NCI-H510A treated with DMSO at 0.1 percent for 48 hours (cell line): ENCODE measurements around the gene SPRR1A.

ENCODE experiments used
- DNase-seq: peaks from one replicate; lab custom pipeline; 2025; lab: John Stamatoyannopoulos, UW

The SPRR1A gene, protein sequence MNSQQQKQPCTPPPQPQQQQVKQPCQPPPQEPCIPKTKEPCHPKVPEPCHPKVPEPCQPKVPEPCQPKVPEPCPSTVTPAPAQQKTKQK

DNA sequence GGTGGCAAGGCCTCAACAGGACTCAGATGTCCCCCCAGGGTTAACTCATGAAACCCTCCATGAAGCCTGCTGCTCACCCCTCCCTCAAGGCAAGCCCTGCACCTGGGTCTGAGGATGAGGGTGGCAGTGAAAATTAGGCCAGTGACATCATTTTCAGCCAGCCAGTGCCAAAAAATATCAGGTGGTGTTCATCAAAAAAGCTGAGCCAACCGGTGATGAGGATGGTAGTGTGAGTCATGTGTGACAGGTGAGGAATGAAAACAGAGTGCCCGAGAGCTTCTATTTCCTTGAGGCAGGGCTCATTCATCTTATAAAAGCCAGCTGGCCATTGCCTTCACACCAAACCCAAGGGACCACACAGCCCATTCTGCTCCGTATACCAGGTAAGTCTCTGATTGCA, at the start of gene SPRR1A:
Gene SPRR1A, plus strand, starts transcription at position 339 of the 400 bp plus-strand sequence. CDS start 1,150 bp downstream, outside the sequence.
- DNase-seq = no peak

DNA sequence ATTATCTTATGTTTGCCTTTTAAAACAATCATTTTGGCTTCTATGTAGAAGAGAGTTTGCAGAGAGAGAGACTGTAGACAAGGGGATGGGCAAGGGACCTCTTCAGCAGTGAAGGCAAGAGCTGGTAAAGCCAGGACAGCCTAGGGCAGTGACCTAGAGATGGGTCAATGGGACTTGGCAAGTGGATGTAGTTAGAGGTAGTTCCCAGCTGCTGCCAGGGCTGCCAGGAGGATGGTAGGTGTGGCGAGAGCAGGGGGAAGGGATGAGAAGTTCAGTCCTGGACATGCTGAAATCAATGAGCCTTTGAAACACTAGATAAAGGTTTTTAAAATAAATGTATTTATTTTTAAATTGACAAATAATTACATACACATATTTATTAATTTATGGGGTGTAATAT, 43.3 kb upstream of the SPRR1A start:
- no peak for DNase-seq

DNA sequence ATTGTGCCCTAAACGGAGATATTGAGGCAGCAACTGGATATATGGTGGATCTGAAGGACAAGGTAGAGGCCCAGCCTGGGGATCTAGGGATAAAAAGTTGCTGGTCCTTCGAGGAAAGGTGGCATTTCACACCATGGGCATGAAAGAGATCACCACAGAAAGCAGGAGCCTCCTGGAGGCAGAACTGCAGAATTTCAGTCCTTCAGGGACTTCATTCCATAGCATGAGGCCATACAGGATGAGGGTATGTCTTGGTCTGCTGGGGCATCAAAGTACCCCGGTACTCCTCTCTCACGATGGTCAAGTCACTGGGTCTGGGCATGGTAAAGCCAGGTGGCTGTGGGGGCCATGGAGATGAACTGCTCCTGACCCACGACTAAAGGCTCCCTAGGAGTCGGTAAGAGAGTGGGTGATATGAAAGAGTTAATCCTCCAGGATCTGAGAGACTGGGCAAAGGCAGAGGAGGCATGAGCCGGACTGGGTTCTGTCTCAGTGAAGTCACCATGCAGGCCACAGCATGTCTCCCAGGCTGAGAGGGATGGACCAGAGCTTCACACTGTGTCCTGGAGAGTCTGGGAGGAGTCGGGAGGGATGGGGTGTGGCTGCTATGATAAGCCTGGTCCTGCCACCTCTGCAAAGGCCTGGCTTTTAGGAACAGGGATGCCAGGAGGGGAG, 42.7 kb upstream of the SPRR1A start:
- no peak for DNase-seq

DNA sequence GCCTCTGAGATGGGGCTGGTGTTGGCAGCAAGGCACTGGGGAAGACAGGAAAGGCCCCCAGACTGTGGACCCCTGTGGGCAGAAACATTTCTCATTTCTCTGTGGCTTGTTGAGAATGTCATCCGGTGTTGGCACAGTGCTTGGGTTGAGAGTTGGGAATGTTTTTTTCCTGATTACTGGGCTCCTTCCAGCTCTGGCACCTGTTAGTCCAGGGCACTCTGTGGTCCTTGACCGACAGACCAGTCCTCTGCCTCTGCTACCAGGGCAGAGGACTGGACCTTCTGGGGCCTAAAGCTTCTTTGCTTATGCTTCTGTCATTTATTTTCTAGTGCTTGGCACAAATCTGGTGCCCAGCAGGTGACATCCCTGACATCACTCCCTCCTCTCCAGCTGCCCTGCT, 41.7 kb upstream of the SPRR1A start:
- no peak for DNase-seq

DNA sequence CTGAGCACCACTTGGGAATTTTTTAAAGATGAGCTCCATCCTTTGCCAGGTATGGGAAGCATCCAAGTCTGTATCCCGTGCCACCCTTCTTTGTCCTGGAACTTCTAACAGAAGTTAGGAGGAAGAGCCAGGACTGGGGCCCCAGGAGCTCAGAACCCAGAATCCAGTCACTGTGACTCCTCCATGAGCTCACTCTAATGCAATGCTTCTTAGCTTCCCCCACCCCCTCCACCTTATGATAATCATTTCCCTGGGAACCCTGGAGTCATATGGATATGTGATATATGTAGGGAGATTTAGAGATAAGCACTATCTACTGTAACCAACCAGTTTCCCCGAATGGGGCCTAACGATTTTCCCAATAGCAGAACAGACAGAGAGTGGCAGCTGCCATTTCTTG, 37.6 kb upstream of the SPRR1A start:
- no peak for DNase-seq

DNA sequence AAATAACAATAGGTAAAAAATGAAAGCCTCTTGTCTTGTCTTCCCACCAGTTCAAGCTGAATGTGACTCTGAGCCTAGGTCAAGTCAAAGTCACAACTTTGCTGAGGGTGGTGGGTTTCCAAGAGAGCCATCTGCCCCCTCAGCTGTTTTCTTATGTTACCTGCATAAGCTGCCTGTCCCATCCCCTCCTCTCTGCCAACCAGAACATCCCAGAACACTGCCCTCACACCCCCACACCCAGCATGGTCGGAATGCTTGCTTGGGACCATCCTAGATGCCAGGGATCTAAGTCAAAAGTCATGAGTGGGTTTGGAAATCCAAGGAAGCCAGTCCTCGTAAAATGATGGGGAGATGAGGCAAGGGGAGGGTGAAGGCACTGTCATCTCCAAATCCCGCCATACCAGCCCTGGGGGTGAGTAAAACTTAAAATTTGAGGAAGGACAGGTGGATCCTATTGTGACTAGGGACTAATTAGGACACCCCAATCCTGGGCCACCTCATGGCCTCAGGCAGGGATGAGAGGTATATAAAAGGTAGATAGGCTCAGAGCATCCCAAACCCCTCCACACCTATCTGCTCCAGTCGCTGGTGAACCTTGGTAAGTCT, 37.1 kb upstream of the SPRR1A start, which contains the start of gene SPRR5:
Gene SPRR5, plus strand, starts transcription at position 556 of the 606 bp plus-strand sequence. CDS start 1,349 bp downstream, outside the sequence.
- DNase-seq = no peak

DNA sequence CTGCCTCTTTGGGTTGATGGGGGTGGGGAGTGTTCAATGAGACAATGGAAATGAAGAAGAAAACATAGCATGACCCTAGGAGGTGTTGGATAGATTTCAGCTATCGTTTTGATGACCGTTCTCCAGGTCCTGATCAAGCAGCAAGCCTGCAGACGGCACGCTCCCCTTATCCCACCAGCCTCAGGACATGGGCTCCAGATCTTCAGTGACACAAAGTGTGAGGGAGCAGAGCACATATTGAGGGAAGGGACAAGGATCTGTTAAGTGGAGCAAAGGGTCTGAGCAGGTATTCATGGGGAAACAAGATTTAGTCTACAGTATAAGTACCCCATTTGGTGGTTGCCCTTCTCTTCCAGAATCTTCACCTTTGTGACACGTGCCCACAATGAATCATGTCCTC, 32.2 kb upstream of the SPRR1A start:
- DNase-seq = no peak

DNA sequence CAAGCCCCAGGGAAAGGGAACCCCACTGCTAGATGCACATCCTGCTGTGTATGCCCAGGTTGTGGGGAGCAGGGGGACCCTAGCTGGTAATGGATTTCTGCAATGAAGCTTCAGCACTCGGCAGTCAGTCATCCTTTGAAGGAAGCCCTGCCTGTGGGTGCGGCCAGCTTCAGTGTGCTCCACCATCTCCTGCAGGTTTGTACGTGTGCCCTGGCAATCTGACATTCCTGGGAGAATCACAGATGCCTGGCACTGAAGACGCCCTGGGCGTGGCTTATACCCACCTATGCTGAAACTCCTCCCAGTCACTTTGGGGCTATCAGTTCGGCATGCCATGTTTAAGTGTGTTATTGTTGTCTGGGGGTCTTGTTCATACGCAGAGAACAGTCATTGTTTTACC, 30.1 kb upstream of the SPRR1A start:
- no peak for DNase-seq

DNA sequence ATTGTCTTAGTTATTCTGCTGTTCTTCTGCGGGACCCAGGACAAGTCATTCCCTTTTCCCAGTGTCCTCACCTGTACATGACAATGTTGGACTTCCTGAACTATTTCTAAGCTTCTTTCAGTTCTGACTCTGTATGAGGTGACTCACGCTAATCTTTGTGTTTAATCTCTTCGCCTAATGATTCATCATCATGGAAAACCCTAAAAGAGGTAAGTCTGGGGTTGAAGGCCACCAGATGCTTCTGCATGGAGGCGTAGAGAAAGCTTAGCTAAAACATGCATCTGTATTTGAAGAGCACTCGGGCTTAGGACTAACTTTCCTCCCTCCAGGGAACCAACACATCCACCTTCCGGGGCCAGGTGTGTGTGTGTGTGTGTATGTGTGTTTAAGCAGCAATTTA, 29.4 kb upstream of the SPRR1A start:
- DNase-seq = no peak

DNA sequence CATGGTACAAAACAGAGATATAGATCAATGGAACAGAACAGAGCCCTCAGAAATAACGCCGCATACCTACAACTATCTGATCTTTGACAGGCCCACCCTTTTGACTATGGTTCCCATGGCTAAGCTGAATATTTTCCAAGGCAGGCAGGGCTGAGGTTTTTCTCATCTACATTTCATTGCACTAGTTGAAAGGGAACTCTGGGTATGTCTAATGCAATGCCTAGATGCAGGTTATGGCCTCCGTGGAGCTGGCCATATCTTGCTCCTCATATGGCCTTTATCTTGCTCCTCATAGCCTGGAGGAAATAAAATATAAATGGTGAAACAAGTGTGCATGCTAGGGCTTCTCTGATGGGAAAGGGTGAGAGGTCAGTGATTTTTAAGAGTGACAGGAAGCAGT, 26.3 kb upstream of the SPRR1A start:
- no peak for DNase-seq

DNA sequence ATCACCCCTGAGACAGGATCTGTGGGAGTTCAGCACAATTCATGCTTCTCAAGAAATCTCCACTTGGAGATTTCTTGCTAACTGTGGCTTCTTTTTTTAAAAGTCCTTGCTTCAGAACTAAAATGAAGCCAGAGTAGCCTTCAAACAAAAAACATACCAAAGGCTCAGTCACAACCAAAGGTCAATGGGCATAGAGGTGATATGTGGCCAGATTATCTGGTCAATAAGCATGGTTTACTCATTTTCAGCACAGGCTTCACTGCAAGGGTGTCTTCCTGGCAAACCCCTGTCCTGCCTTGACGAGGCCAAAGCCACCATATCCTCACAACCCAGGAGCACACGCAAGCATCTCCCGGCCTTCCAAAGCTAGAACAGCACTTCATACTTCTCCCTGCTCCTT, 24.6 kb upstream of the SPRR1A start:
- no peak for DNase-seq

DNA sequence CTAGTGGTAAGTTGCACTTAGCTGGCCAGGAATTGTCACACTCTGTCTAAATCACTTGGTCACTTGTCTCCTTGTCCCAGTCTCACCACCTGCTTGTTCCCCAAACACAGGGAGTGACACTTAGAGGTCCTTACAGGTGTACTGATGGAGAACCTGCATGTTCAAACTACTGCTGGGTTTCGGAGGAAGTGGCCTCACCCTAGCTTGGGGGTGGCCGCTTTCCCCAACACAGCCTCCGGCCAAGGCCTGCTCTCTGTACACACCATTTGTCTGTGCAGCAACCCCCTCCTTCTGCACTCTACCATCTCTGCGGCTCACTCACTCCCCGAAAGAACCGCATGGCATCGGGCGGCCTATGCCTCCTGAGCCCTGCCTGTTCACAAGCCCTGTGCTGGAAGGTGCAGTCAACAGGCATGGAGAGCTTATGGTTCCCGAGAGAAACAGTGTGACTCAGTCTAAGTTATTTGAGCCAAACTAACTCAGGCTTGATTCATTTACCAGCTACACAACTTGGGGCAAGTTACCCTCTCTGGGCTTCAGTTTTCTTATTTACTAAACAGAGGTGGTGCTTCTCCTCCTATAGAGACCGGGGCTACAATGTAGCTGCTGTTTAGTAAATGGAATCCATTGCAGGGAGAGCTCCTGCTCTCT, 24.0 kb upstream of the SPRR1A start:
- no peak for DNase-seq

DNA sequence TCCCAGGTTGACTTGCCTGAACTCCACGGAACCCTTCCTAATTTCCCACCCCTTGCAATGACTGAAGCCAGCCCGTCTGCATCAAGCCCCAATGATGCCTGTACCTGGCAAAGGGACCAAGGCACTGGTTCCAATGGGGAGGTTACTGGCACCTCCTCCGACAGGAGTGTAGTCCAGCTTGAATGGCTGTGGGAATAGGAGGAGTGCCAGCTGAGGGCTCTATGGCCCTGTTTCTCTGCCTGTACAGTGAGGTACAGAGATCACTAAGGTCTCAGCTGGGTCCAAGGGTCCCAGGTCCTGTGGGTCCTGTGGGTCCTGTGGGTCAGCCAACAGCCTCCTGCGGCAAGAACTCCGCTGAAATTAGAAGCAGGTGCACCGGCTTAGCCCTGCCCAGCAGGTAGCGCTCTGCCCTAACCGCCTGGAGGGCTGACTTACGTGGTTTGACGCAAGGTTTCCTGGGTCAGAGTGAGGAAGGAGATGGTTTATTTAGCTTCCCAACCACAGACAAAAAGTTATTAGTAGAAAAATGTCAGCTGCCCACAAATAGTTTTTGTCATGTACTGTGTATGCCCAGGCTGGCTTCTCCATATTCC, 23.3 kb upstream of the SPRR1A start:
- no peak for DNase-seq

DNA sequence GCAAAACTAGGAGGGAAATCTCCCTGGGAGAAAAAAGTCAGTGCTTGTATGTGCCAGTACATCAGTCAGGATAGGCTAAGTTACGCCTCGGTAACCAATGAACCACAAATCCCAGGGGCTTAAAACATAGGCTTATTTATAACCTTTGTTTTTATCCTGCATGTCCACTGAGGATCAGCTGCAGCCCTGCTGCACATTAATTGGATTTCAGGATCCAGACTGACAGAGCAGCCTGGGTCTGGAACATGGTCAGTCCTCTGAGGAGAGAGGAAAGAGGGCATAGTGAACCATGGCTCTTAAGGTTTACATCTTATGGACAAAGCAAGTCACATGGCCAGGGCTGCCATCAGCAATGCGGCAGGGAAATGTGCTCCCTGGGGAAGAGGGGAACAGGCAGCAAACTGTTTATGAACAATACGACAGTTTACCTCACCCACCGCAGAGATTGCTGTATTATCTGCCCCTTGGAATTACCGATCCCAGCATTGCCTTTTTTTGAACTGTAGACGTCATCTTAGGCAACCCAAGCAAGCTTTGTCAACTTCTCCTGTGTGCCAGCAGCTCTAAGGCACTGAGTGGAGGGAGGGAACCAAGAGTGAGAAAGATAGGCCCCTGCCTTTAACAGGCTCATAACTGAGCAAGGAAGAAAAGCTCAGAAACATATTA, 22.5 kb upstream of the SPRR1A start:
- DNase-seq = no peak

DNA sequence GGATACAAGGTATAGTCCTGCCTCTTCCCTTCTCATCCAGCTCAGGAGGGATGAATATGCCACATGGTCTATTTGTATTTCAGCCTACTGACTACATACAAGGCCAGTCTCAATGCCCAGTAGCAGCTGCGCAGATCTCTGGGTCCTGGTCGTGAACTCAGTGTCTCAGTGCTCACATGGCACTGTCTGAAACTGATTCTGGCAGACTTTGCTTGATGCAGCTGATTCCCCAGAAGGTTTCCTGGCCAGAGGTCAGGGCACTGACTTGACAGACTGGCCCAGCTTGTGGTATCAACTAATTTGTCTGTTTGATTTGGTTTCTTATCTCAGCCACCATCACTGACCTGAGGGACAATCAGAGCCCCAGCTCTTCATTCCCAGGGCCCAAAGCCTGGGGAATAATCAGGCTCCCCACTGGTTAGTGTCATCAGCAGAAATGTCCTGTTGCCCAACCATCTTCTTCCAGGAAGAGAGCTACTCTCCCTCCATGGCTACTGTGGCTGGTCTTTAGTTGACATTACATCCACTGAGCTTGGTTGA, 20.9 kb upstream of the SPRR1A start:
- no peak for DNase-seq

DNA sequence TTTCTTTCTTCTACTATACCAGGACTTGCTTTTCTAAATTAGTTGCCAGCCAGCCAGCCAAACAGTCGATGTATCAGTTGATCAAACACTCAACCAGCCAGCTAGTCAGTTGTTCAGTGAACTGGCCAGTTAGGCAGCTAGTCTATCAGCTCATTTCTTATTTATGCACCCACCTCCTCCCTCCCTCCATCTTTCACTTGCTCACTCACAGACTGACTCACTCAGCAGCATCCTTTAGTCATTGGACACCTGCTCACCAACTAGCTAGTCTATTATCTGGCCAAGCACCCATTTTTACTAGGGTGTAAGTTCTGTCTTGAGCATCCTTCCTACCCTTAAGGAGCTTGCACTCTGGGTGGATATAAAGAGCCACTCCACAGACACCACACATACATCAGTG, 19.3 kb upstream of the SPRR1A start:
- DNase-seq = no peak

DNA sequence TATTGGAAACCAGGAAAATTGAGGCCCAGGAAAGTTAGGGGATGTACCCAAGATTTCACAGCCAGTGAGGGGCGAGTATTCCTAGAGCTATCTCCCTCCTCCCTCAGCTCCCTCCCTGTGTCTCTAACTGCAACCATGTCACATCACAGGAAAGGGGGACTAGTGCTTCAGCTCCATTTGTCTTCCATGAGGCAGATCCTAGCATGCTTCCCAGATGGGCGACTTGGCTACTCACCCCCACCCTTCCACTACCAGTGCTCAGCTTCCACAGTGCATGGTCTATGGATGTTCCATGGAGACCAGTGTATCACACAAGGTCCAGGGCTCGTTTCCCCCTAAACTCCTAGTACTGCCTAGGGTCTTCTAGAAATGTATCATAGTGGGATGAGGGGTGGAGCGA, 18.0 kb upstream of the SPRR1A start:
- no peak for DNase-seq

DNA sequence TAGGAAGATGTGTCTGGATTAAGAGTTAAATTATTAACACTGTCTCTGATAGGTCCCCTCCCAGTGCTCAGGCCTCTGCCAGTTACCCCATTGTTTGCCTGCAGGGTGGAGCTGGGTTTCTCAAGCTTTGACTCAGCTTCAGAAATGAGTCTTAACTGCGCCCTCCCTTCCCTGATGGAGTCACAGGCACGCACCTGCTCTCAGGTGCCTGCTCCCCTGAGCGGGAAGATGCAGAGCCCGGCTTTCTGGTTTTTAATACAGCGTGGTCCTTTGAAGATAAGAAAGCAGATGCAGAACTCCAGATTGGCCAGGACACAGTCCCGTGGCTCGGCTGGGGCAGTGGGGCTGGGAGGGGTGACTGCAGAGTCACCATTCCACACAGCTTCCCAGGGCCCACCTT, 16.7 kb upstream of the SPRR1A start:
- DNase-seq = no peak

DNA sequence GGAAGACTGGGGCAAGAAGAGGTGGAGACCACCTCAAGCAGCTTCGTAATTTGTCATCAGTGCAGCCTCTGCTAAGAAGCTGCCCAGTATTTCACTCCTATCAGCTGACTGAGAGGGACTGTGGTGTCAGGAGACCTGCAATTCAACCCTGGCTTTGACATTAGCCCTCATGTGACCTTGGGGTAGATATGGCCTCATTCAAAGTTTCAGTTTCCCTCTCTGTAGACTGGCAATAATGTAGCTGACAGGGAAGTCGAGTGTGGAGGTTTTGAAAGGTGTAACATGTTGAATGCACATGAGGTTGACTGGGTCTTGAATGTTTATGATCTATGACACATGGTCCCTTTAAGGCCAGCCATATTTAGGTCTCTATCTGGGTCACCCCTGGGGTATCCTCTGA, 15.6 kb upstream of the SPRR1A start:
- DNase-seq = no peak

DNA sequence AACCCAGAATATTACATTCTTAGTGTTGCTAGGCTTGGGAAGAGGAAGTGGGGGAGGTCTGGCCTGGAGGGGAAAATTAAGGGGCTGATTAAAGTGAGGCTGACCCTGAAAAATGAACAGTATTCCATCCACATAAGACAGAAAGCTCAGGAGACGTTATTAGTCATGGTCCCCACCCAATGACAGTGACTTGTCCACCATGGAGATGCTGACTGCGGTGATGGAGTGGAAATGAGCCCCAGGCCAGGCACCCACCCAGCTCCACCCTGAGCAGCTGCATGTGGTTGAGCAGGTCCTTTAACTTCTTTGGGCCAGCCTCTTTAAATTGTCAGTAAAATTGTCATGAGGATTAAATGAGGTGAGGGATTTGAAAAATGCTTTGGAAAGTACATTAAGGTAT, 14.8 kb upstream of the SPRR1A start:
- no peak for DNase-seq

DNA sequence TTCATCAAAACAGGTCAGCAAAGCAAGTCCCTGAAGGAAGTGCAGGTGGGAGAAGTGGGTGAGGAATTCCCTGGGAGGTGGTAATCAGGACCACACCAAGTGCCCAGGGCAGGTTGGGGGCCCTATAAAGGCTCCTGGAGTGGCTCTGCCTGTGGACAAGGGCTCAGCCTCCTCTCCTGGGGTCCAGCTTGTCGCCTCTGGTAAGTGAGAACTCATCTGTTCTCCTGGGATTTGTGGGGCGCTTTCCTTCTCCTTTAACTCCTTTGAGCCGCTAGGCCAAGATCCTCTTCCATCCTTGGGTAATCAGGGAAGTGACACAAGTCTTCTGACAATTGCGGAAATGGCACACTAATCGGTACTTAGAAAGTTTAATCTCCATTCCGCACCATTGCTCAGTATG, 13.4 kb upstream of the SPRR1A start, which contains the start of gene SPRR4:
Gene SPRR4, plus strand, starts transcription at position 154 of the 400 bp plus-strand sequence. CDS start 1,243 bp downstream, outside the sequence.
- no peak for DNase-seq
